ENCODE results near the gene PPME1.

The PPME1 gene

GRCh38 chr11:74283580-74284180 lies 112.6 kb downstream of the PPME1 start:
- no peak for DNase-seq

- DNase-seq = no peak
Measured at GRCh38 chr11:74284466-74284865, 113.4 kb downstream of the PPME1 start.

GRCh38 chr11:74288161-74288560 lies 117.1 kb downstream of the PPME1 start:
- no peak for DNase-seq

- DNase-seq = no peak
Measured at GRCh38 chr11:74288911-74289310, 117.8 kb downstream of the PPME1 start.

- no peak for DNase-seq
Measured at GRCh38 chr11:74297484-74297883, 126.4 kb downstream of the PPME1 start.

GRCh38 chr11:74299015-74299414 lies 127.9 kb downstream of the PPME1 start:
- DNase-seq = no peak
